ENCODE data around the gene ZMYM2.

GRCh38 chr13:19927117-19927748 is 31.3 kb upstream of the ZMYM2 start:
- TF ChIP-seq, protein P1, sequence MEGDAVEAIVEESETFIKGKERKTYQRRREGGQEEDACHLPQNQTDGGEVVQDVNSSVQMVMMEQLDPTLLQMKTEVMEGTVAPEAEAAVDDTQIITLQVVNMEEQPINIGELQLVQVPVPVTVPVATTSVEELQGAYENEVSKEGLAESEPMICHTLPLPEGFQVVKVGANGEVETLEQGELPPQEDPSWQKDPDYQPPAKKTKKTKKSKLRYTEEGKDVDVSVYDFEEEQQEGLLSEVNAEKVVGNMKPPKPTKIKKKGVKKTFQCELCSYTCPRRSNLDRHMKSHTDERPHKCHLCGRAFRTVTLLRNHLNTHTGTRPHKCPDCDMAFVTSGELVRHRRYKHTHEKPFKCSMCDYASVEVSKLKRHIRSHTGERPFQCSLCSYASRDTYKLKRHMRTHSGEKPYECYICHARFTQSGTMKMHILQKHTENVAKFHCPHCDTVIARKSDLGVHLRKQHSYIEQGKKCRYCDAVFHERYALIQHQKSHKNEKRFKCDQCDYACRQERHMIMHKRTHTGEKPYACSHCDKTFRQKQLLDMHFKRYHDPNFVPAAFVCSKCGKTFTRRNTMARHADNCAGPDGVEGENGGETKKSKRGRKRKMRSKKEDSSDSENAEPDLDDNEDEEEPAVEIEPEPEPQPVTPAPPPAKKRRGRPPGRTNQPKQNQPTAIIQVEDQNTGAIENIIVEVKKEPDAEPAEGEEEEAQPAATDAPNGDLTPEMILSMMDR (conservative IDR thresholded peaks at IDR 0.05; ENCODE audit: low read length) = peak; percentile 87
- no peak for TF ChIP-seq EZH2phosphoT487 (IDR thresholded peaks at IDR 0.05; ENCODE audit: borderline replicate concordance, low read depth, low read length)
